Lung (tissue), 12 donors: ENCODE results near the gene TOGARAM2. TPM values are rescaled to one million over a fixed set of nuclear protein-coding genes. Genes with fewer than 3 reads are reported as not detected.
A peak's percentile ranks its signal among the peaks of the same experiment; 100 is the strongest.

Experiments
- ATAC-seq: fragments of 200-7000 bp; cut with Tn5 transposase; one replicate; pipeline ENCODE4 v1.9.1; 2020; ENCODE audit warnings: moderate number of reproducible peaks; ENCODE audit not compliant: insufficient read depth, low FRiP score
- DNase-seq, 3 donors: peaks; one replicate each; pipeline ENCODE4 v3.0.0-alpha.2; 2013 to 2017
- H3K27ac ChIP-seq, 2 donors: one replicate each; pipeline ENCODE4 v1.5.1; 2013; ENCODE audit warnings: mild to moderate bottlenecking in 2 of 2, moderate library complexity in 2 of 2, control low read depth in 1 of 2, inconsistent platforms in 1 of 2, low read depth in 1 of 2, low read length in 1 of 2
- H3K27me3 ChIP-seq, 3 donors: one replicate each; pipeline ENCODE4 v1.5.1; 2013; ENCODE audit warnings: low read length in 2 of 3; ENCODE audit not compliant: control insufficient read depth in 3 of 3, insufficient read depth in 3 of 3
- H3K36me3 ChIP-seq, 4 donors: one replicate each; pipeline ENCODE4 v1.5.1; 2013; ENCODE audit warnings: low read length in 4 of 4, mild to moderate bottlenecking in 1 of 4, moderate library complexity in 1 of 4; ENCODE audit not compliant: control insufficient read depth in 4 of 4, insufficient read depth in 4 of 4
- H3K4me1 ChIP-seq, 5 donors: one replicate each; pipeline ENCODE4 v1.5.1; 2013; ENCODE audit warnings: low read length in 5 of 5, mild to moderate bottlenecking in 2 of 5, moderate library complexity in 1 of 5; ENCODE audit not compliant: control insufficient read depth in 5 of 5, insufficient read depth in 5 of 5
- H3K4me3 ChIP-seq: one replicate; pipeline ENCODE4 v1.5.1; 2013; ENCODE audit warnings: mild to moderate bottlenecking, control low read depth, moderate library complexity
- H3K9ac ChIP-seq, 2 donors: one replicate each; pipeline ENCODE4 v1.5.1; 2013; ENCODE audit warnings: low read length in 2 of 2, control low read depth in 1 of 2; ENCODE audit not compliant: insufficient read depth in 1 of 2
- H3K9me3 ChIP-seq, 4 donors: one replicate each; pipeline ENCODE4 v1.5.1; 2013; ENCODE audit warnings: low read length in 3 of 4, mild to moderate bottlenecking in 1 of 4, moderate library complexity in 1 of 4; ENCODE audit not compliant: control insufficient read depth in 4 of 4, insufficient read depth in 3 of 4
- WGBS, 2 donors: extraction: QIAGEN DNeasy Blood & Tissue Kit; methylation state at CpG; one replicate each; pipeline ENCODE4 v1.1.7; 2013; 5-methylcytosine and 5-hydroxymethylcytosine counted together
- polyA plus RNA-seq, 2 donors: library from polyadenylated mRNA; stranded (reverse); fragments of 200-250 nt; gene quantifications; one replicate each; pipeline ENCODE4 v1.2.1, GENCODE V29; 2013
- total RNA-seq, 2 donors: library from RNA; depleted of rRNA in 1 of 2; stranded (reverse); fragments of >200 nt in 1 of 2; gene quantifications; one replicate each; pipeline ENCODE4 v1.2.1, GENCODE V29; 2014 to 2021
- TF ChIP-seq, protein P1 (sequence below): IDR thresholded peaks from 2 replicates; pipeline ENCODE4 v1.5.1; 2012; ENCODE audit warnings: mild to moderate bottlenecking; ENCODE audit errors: control extremely low read depth, extremely low read depth
- donor health status: control.
- donor health status: control.
- donor health status: Bipolar disorder and iron deficiency.
- donor health status: healthy.
- donor health status: DM: yes; HTN: yes; CAD: no.

The TOGARAM2 gene
- total and polyA plus RNA-seq, 4 donors = 7.0 to 19.8 (median 8.6) TPM

DNA sequence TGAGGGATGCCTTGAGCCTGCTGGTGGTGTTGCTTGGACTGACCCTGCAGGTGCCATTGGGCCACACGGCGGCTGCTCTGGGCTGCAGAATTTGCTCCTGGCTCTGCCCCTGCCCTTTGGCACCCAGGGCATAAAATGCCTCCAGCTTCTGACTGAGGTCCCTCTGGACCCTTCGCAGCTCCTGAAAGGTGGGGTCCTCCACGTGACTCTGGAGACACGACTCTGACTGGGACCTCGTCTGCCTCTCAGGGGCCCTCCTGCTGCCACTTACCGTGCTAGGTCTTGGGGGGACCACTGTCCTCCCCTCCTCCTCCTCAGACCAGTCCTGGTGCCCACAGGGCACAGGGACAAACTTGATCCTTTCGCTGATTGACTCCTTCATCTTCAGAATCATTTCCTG, 91.2 kb downstream of the TOGARAM2 start:
- TF ChIP-seq, protein P1, sequence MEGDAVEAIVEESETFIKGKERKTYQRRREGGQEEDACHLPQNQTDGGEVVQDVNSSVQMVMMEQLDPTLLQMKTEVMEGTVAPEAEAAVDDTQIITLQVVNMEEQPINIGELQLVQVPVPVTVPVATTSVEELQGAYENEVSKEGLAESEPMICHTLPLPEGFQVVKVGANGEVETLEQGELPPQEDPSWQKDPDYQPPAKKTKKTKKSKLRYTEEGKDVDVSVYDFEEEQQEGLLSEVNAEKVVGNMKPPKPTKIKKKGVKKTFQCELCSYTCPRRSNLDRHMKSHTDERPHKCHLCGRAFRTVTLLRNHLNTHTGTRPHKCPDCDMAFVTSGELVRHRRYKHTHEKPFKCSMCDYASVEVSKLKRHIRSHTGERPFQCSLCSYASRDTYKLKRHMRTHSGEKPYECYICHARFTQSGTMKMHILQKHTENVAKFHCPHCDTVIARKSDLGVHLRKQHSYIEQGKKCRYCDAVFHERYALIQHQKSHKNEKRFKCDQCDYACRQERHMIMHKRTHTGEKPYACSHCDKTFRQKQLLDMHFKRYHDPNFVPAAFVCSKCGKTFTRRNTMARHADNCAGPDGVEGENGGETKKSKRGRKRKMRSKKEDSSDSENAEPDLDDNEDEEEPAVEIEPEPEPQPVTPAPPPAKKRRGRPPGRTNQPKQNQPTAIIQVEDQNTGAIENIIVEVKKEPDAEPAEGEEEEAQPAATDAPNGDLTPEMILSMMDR = no peak
- H3K4me1 ChIP-seq = peaks cover 0 to 5% (median 0%) of the 10 kb centered on the region in 5 donors
- no peak overlapping the region for H3K27ac ChIP-seq
- H3K36me3 ChIP-seq = no peaks in the 10 kb centered on the region
- no peak for DNase-seq
- 87 to 91% methylated on average over 8 of the region's 8 CpGs for WGBS, 2 donors
- no peaks in the 10 kb centered on the region for H3K9me3 ChIP-seq
- H3K9ac ChIP-seq = no peak overlapping the region
- H3K4me3 ChIP-seq = no peak overlapping the region
- H3K27me3 ChIP-seq = no peaks in the 10 kb centered on the region
- ATAC-seq = no peak

DNA sequence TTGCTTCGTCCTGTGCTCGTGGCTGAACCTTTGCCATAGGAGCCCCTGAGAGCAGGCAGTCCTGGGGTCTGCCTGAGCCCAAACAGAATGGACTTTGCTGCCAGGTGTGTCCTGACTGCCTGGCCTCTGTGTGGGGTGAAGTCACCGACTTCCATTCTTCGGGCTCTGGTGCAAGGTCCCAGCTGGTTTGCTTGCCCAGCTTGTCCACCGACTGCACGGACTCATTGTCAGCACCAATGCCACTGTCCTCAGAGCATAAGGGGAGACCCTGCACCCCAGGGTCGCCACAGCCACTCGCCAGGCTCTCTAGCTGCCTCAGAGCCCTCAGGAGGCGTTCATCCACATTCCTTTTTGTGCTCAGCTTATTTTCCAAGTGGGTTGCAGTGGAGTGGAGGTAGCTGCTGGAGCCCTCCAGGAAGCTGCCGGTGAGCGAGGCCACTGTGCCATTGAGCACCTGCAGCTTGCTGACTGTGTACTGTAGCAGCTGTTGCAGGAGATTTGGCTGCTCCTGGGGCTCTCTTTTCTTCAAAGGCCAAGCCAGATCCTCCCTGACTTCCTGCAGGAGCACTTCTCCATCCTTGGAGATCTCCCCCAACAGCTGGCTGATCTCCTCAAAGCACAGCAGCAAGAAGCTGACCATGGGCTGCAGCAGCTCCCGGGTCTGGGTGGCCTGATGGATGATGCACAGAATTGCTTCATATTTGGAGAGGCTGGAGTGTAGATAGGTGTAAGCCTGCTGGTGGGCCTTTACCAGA, 92.0 kb downstream of the TOGARAM2 start:
- DNase-seq (peak in 1 of 3 donors; percentile 23), ATAC-seq (no peak)
- H3K4me3 ChIP-seq = no peak overlapping the region
- TF ChIP-seq, protein P1 = no peak
- 77 to 89% methylated on average over 12 of the region's 12 CpGs for WGBS, 2 donors
- no peak overlapping the region for H3K9ac ChIP-seq
- no peak overlapping the region for H3K27ac ChIP-seq
- H3K9me3 ChIP-seq = peaks cover 0 to 3% (median 0%) of the 10 kb centered on the region in 4 donors
- no peaks in the 10 kb centered on the region for H3K27me3 ChIP-seq
- peaks cover 0 to 5% (median 0%) of the 10 kb centered on the region in 5 donors for H3K4me1 ChIP-seq
- H3K36me3 ChIP-seq = no peaks in the 10 kb centered on the region

DNA sequence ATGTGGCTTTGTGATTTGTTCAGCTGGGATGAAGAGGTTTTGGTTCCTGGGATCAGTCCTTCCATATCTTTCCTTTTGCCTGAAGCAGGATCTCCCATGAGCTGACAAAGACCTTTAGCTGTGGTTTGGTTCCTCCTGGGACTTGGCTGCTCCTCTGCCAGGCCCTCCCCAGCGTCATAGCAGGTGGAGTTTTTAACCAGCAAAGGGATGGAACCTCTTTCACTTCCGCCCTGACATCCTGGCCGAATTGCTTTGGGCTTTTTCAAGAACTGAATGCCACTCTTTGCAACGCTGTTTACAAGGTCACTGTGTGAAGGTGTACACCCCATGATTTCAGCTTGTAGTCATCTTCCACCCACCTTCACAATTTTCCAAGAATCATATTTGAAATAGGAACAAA, 92.8 kb downstream of the TOGARAM2 start:
- H3K9me3 ChIP-seq = peaks cover 0 to 3% (median 0%) of the 10 kb centered on the region in 4 donors
- no peak overlapping the region for H3K9ac ChIP-seq
- H3K27me3 ChIP-seq = no peaks in the 10 kb centered on the region
- peaks cover 0 to 5% (median 0%) of the 10 kb centered on the region in 5 donors for H3K4me1 ChIP-seq
- H3K36me3 ChIP-seq = no peaks in the 10 kb centered on the region
- WGBS, 2 donors = 67 to 85% methylated on average over 4 of the region's 4 CpGs
- H3K27ac ChIP-seq = peak overlapping the region in 1 of 2 donors; percentile 36
- DNase-seq (no peak), ATAC-seq (no peak)
- TF ChIP-seq, protein P1 = no peak
- H3K4me3 ChIP-seq = no peak overlapping the region
